IMR-90 (cell line): ENCODE measurements around the gene HIVEP3.
"Not testable (repeated sequence)": the region's sequence is repeated elsewhere in the genome, so short reads cannot be mapped to it uniquely, and the experiment has no call there.

Source experiments
- CEBPB ChIP-seq: IDR thresholded peaks from 2 replicates; pipeline ENCODE4 v1.6.1; 2012; ENCODE audit warnings: low read depth, low read length, improper control_type of control experiment
- CTCF ChIP-seq: conservative IDR thresholded peaks from 2 replicates; pipeline ENCODE4 v1.5.1; 2012; ENCODE audit warnings: mild to moderate bottlenecking, low read depth, low read length, improper control_type of control experiment
- FOS ChIP-seq: fragments of 150-350 bp; IDR thresholded peaks from 2 replicates; pipeline ENCODE4 v1.6.1; 2016; ENCODE audit warnings: low read depth, low read length
- MXI1 ChIP-seq: IDR thresholded peaks from 2 replicates; pipeline ENCODE4 v1.6.1; 2012; ENCODE audit warnings: low read depth, mild to moderate bottlenecking, low read length, moderate library complexity, borderline replicate concordance
- POLR2A ChIP-seq: IDR thresholded peaks from 2 replicates; pipeline ENCODE4 v1.6.1; 2012; ENCODE audit warnings: mild to moderate bottlenecking, low read depth, low read length
- RAD21 ChIP-seq: IDR thresholded peaks from 2 replicates; pipeline ENCODE4 v1.6.1; 2012; ENCODE audit warnings: low read length, improper control_type of control experiment
- RCOR1 ChIP-seq: IDR thresholded peaks from 2 replicates; pipeline ENCODE4 v1.6.1; 2012; ENCODE audit warnings: mild to moderate bottlenecking, low read length, improper control_type of control experiment; ENCODE audit not compliant: insufficient replicate concordance
- RFX5 ChIP-seq: IDR thresholded peaks from 2 replicates; pipeline ENCODE4 v1.8.0; 2012; ENCODE audit warnings: low read depth, mild to moderate bottlenecking, low read length, moderate library complexity
- SMC3 ChIP-seq: fragments of 150-350 bp; IDR thresholded peaks from 2 replicates; pipeline ENCODE4 v1.6.1; 2016; ENCODE audit warnings: low read depth, mild to moderate bottlenecking, antibody characterized with exemption, low read length, moderate library complexity
- USF2 ChIP-seq: fragments of 150-350 bp; IDR thresholded peaks from 2 replicates; pipeline ENCODE4 v1.6.1; 2017; ENCODE audit warnings: mild to moderate bottlenecking, antibody characterized with exemption, low read length, low read depth

GRCh38 chr1:41945946-41946345, 27.2 kb upstream of the HIVEP3 start:
- not testable (repeated sequence) for TF ChIP-seq POLR2A, CTCF, RFX5, SMC3, CEBPB, USF2, FOS, RAD21, RCOR1, MXI1
